B cell (primary cell): ENCODE data around the gene CAMK1D. TPM values are rescaled to one million over a fixed set of nuclear protein-coding genes. Genes with fewer than 3 reads are reported as not detected.

Experiments
- ATAC-seq: fragments of 200-7000 bp; cut with Tn5 transposase; one replicate; pipeline ENCODE4 v1.10.0; 2021; ENCODE audit warnings: low read depth, mild to moderate bottlenecking, moderate number of reproducible peaks, moderate library complexity
- CTCF ChIA-PET: fragments of 350-600 bp; sonication (Branson Sonifier 250); formaldehyde crosslinking; loops from one replicate; lab custom pipeline; 2021; ENCODE audit warnings: antibody characterized with exemption, inconsistent platforms; lab: Charles Lee
- POLR2A ChIA-PET: fragments of 350-600 bp; sonication (Branson Sonifier 250); formaldehyde crosslinking; loops from one replicate; lab custom pipeline; 2021; ENCODE audit warnings: antibody characterized with exemption; lab: Charles Lee
- DNase-seq: peaks from one replicate; pipeline ENCODE4 v3.0.0; 2013
- H2AFZ ChIP-seq: 2 replicates; pipeline ENCODE4 v1.6.1; 2012; ENCODE audit warnings: mild to moderate bottlenecking, low read depth, low read length; ENCODE audit not compliant: insufficient read depth, poor library complexity, severe bottlenecking
- H3K27ac ChIP-seq, 2 donors: 1 replicate in 1 of 2; 2 replicates in 1 of 2; pipeline ENCODE4 v1.5.1; 2012 to 2013; ENCODE audit warnings: low read length in 2 of 2, mild to moderate bottlenecking in 2 of 2, moderate library complexity in 1 of 2
- H3K27me3 ChIP-seq, 4 experiments: fragments of 200-600 bp in 1 of 4; sonication (generic) in 1 of 4; replicated peaks in 1 of 4; 1 replicate in 2 of 4; 2 replicates in 2 of 4; pipeline versions ENCODE4 v1.6.1 to v1.7.0; 2013 to 2016; ENCODE audit warnings: low read length in 3 of 4, mild to moderate bottlenecking in 2 of 4, mixed read lengths in 1 of 4, moderate library complexity in 1 of 4; ENCODE audit not compliant: insufficient read depth in 4 of 4, control insufficient read depth in 3 of 4; ENCODE audit errors: control extremely low read depth in 1 of 4
- H3K36me3 ChIP-seq, 2 experiments: replicated peaks in 1 of 2; 1 replicate in 1 of 2; 2 replicates in 1 of 2; pipeline versions ENCODE4 v1.6.1 to v1.7.1; 2013; ENCODE audit warnings: low read length in 1 of 2; ENCODE audit not compliant: insufficient read depth in 2 of 2, control insufficient read depth in 1 of 2; ENCODE audit errors: control extremely low read depth in 1 of 2, extremely low read depth in 1 of 2
- H3K4me1 ChIP-seq, 2 donors: fragments of 200-600 bp in 1 of 2; sonication (generic) in 1 of 2; 1 replicate in 1 of 2; 2 replicates in 1 of 2; pipeline versions ENCODE4 v1.5.1 to v1.6.1; 2013 to 2017; ENCODE audit warnings: low read length in 2 of 2; ENCODE audit not compliant: control insufficient read depth in 2 of 2, insufficient read depth in 2 of 2
- H3K4me2 ChIP-seq: replicated peaks from 2 replicates; pipeline ENCODE3; 2012; ENCODE audit warnings: mild to moderate bottlenecking, low read depth, low read length; ENCODE audit not compliant: poor library complexity, severe bottlenecking
- H3K4me3 ChIP-seq, 5 experiments: fragments of 200-600 bp in 1 of 5; sonication (generic) in 1 of 5; 1 replicate in 3 of 5; 2 replicates in 2 of 5; pipeline versions ENCODE4 v1.5.1 to v1.7.0; 2011 to 2016; ENCODE audit warnings: low read length in 4 of 5, mild to moderate bottlenecking in 4 of 5, low read depth in 2 of 5, control low read depth in 1 of 5, moderate library complexity in 1 of 5; ENCODE audit not compliant: insufficient read depth in 1 of 5; ENCODE audit errors: control extremely low read depth in 1 of 5, extremely low read depth in 1 of 5
- H3K79me2 ChIP-seq: fragments of 200-600 bp; sonication (generic); one replicate; pipeline ENCODE4 v1.6.0; 2016; ENCODE audit warnings: low read length; ENCODE audit not compliant: control insufficient read depth, insufficient read depth
- H3K9ac ChIP-seq: fragments of 200-600 bp; sonication (generic); 2 replicates; pipeline ENCODE4 v1.6.1; 2017; ENCODE audit warnings: mild to moderate bottlenecking, low read length, moderate library complexity
- H3K9me3 ChIP-seq, 3 donors: one replicate each; pipeline versions ENCODE4 v1.6.1 to v1.7.1; 2013; ENCODE audit warnings: low read length in 2 of 3; ENCODE audit not compliant: control insufficient read depth in 2 of 3, insufficient read depth in 1 of 3; ENCODE audit errors: control extremely low read depth in 1 of 3
- H4K20me1 ChIP-seq: 2 replicates; pipeline ENCODE4 v1.6.0; 2012; ENCODE audit warnings: mild to moderate bottlenecking, low read length; ENCODE audit not compliant: insufficient read depth, control insufficient read depth, poor library complexity, severe bottlenecking
- H3K27ac Mint-ChIP-seq: one replicate; pipeline ENCODE4 v1.8.0; 2021; ENCODE audit warnings: mixed read lengths
- H3K27me3 Mint-ChIP-seq: one replicate; pipeline ENCODE4 v1.8.0; 2021; ENCODE audit warnings: mixed read lengths
- H3K4me1 Mint-ChIP-seq: one replicate; pipeline ENCODE4 v1.8.0; 2021; ENCODE audit warnings: mixed read lengths
- H3K4me3 Mint-ChIP-seq: one replicate; pipeline ENCODE4 v1.8.0; 2021; ENCODE audit warnings: mixed read lengths
- H3K9me3 Mint-ChIP-seq: one replicate; pipeline ENCODE4 v1.8.0; 2022; ENCODE audit warnings: mixed read lengths; ENCODE audit not compliant: insufficient read depth
- CTCF ChIP-seq: fragments of 200-600 bp; IDR thresholded peaks from one replicate; pipeline ENCODE4 v1.8.0; 2022; ENCODE audit warnings: antibody characterized with exemption, mild to moderate bottlenecking
- EZH2 ChIP-seq: IDR thresholded peaks from 2 replicates; pipeline ENCODE4 v1.6.1; 2012; ENCODE audit warnings: borderline replicate concordance, low read depth, mild to moderate bottlenecking, moderate library complexity, low read length; ENCODE audit not compliant: insufficient read depth, poor library complexity, severe bottlenecking
- WGBS: methylation state at CpG from one replicate; pipeline ENCODE4 v1.1.5; 2013; ENCODE audit warnings: missing lambda C conversion rate; ENCODE audit not compliant: insufficient coverage; 5-methylcytosine and 5-hydroxymethylcytosine counted together
- intact Hi-C: fragments of 100-400 bp; cut with micrococcal nuclease; formaldehyde crosslinking; loops from one replicate; pipeline ENCODE4 v1.10.0; 2022
- polyA plus RNA-seq: library from polyadenylated mRNA; depleted of rRNA; stranded (reverse); fragments of >200 nt; gene quantifications from 2 replicates; pipeline ENCODE4 v1.2.3, GENCODE V29; 2012
- total RNA-seq, 2 donors: library from RNA; stranded (reverse); fragments of 120-200 nt in 1 of 2; gene quantifications; 1 replicate in 1 of 2; 2 replicates in 1 of 2; pipeline versions ENCODE4 v1.2.3 to v1.2.4, GENCODE V29; 2013 to 2022

Gene CAMK1D
- total and polyA plus RNA-seq, 2 donors (not counting 1 experiment from before 2014, with no cell fraction given) = 34.1 to 69.7 TPM

GRCh38 chr10:12822893-12823170, 473.5 kb downstream of the CAMK1D start:
- Histone ChIP-seq H3K4me3 (no peak overlapping the region), H3K27ac (no peak overlapping the region), H3K4me1 (no peaks in the 10 kb centered on the region), H3K79me2 (no peaks in the 10 kb centered on the region), H3K4me2 (no peak overlapping the region), H3K9ac (no peak overlapping the region), H3K36me3 (peaks cover 0 to 68% of the 10 kb centered on the region in 2 experiments), H2AFZ (no peak overlapping the region), H4K20me1 (peaks cover 4% of the 10 kb centered on the region), H3K9me3 (peaks cover 0 to 7% (median 0%) of the 10 kb centered on the region in 3 donors), H3K27me3 (no peaks in the 10 kb centered on the region)
- 80% methylated on average over 3 of the region's 3 CpGs for WGBS
- no peak for DNase-seq
- no peak for TF ChIP-seq EZH2
- no peak for TF ChIP-seq CTCF
- Mint-ChIP-seq H3K4me3 (no peak overlapping the region), H3K4me1 (no peaks in the 10 kb centered on the region), H3K9me3 (no peaks in the 10 kb centered on the region), H3K27ac (no peak overlapping the region), H3K27me3 (no peaks in the 10 kb centered on the region)
- CTCF ChIA-PET = no interaction called here
- intact Hi-C loops = no loop called here
- POLR2A ChIA-PET = no interaction called here
- ATAC-seq = no peak

GRCh38 chr10:12823328-12823727, 474.0 kb downstream of the CAMK1D start:
- CTCF ChIA-PET = no interaction called here
- H3K4me1 Mint-ChIP-seq = no peaks in the 10 kb centered on the region
- no peaks in the 10 kb centered on the region for H3K27me3 Mint-ChIP-seq
- no peaks in the 10 kb centered on the region for H3K79me2 ChIP-seq
- H3K4me2 ChIP-seq = no peak overlapping the region
- no peak overlapping the region for H3K27ac Mint-ChIP-seq
- POLR2A ChIA-PET = no interaction called here
- no peak overlapping the region for H3K4me3 ChIP-seq
- H3K4me3 Mint-ChIP-seq = no peak overlapping the region
- H3K9me3 Mint-ChIP-seq = no peaks in the 10 kb centered on the region
- H3K36me3 ChIP-seq = peaks cover 0 to 68% of the 10 kb centered on the region in 2 experiments
- H3K27me3 ChIP-seq = no peaks in the 10 kb centered on the region
- WGBS = 89% methylated on average over 3 of the region's 3 CpGs
- H4K20me1 ChIP-seq = peaks cover 4% of the 10 kb centered on the region
- intact Hi-C loops = no loop called here
- TF ChIP-seq CTCF (no peak), EZH2 (no peak)
- H3K9ac ChIP-seq = no peak overlapping the region
- H3K4me1 ChIP-seq = no peaks in the 10 kb centered on the region
- H3K9me3 ChIP-seq = peaks cover 0 to 7% (median 0%) of the 10 kb centered on the region in 3 donors
- DNase-seq = no peak
- H2AFZ ChIP-seq = no peak overlapping the region
- H3K27ac ChIP-seq = no peak overlapping the region
- ATAC-seq = no peak
